Hypothalamus (tissue), 51 donors: ENCODE data around the gene ABCC1.
"Not testable (repeated sequence)": the region's sequence is repeated elsewhere in the genome, so short reads cannot be mapped to it uniquely, and the experiment has no call there.

ENCODE experiments used
- DNase-seq, 51 donors: peaks; one replicate each; lab custom pipeline; 2025; lab: John Stamatoyannopoulos, UW

The ABCC1 gene

DNA sequence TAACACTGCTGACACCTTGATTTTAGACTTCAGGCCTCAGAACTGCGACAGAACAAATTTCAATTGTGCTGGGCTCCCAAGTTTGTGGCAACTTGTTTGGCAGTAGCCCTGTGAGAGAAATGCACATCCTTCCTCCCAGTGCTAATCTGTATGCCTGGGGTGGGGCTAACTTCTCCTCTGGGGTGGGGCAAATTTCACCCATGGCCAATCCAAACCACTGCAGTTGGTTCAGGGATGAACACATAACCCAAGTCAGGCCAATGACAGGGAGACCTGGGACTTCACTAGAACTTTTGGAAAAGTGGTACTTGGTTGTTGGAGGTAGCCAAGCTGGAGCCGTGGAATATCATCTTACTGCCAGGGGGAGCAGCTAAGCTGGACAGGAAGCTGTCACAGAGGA lies 217.5 kb downstream of the ABCC1 start:
- no peak for DNase-seq

DNA sequence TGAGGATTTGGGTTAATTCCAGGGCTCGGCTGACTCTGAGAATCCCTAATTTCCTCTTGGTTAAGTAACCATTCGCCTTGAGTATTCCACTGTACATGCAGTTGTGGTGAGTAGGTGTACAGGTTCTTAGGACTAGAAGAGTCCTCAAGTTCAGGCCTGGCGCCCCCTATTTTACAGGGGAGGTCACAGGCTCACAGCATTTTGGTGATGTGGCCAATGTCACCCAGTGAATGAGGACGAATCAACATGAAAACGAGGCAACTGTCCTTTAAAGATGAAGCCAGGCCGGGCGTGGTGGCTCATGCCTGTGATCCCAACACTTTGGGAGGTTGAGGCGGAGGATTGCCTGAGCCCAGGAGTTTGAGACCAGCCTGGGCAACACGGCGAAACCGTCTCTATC lies 218.5 kb downstream of the ABCC1 start:
- DNase-seq, result no peak

DNA sequence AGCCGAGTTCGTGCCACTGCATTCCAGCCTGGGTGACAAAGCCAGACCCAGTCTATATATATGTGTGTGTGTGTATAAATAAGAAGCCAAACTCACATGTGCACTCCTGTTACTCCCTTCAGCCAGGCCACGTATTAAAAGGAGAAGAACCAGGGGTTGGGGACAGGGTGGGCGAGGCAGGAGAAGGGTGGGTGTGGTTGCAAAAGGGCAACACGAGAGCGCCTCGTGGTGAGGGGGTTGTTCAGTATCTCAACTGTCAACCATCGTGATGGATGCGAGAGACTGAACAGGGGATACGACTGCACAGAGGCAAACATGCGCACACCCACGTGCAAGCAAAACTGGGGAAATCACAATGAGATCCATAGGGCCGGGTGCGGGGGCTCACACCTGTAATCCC lies 219.0 kb downstream of the ABCC1 start:
- no peak for DNase-seq

DNA sequence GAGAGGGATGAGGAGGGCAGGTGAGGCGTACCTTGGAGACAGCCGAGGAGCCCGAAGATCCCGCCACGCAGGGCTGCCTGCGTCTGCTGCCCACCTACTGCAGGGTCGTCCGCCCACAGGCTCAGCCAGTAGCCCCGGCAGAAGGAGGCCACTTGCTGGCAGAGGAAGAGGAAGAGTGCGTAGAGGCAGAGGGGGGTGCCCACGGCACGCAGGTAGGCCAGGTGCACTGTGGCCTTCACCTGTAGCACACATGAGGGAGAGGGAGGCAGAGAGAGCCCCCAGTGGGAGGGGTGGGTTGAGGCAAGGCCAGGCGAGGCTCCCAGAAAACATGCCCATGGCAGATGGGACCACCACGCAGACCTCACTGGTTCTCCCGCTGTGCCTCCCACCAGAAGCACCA lies 220.2 kb downstream of the ABCC1 start:
- no peak for DNase-seq

DNA sequence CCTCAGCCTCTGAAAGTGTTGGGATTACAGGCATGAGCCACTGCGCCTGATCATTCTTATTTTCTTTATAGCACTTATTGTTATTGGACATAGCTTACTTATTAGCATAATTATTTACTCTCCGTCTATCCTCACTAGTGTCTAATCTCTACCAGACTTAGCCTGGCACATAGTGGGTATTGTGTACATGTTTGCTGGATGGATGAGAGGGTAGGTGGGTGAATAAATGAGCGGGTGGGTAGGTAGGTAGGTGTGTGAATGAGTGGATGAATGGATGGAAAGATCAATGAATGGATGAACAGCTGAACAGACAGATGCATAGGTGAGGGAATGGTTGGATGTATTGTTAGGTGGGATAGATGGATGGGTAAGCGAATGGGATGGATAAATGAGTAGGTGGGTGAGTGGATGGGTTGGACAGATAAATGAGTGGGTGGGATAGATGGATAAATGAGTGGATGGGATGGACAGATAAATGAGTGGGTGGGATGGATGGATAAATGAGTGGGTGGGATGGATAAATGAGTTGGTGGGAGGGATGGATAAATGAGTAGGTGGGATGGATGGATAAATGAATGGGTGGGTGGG lies 222.0 kb downstream of the ABCC1 start:
- no peak for DNase-seq

DNA sequence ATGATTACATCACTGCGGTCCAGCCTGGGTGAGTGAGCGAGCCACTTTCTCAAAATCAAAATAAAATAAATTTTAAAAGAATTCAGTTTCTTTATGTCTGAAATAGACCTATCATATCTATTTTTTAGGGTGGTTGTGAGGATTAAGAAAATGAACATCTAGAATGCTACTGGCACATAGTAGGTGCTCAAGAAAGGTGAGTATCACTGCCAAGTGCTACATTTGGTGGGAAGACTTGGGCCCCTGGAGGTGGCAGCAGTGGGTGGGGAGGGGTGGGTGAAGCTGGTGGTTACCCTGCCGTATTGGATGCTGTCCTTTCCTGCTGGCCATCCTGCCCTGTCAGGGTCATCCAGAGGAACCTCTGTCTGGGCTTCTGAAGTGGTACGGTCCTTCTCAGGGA lies 223.6 kb downstream of the ABCC1 start:
- no peak for DNase-seq

DNA sequence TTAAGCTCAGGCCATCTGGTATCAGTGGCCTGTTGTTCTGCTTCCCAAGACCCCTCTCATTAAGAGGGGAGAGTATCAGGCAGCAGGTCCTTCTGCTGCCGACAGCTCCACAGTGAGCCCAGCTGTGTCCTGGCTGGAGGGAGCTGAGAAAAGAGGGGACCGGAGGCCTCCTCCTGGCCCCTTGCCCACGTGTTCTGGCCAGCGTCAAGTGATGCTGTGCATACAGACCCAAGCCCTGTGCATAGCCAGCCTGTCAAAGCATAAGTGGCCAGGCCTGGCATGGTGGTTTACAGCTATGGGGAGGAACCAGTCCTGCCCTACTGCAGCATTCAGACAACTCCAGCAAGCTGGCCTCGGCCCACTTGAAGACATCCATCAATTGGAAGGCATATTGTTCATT lies 225.9 kb downstream of the ABCC1 start:
- DNase-seq, result peak in 8 of 51 donors; percentile 1 to 9 (median 4)

DNA sequence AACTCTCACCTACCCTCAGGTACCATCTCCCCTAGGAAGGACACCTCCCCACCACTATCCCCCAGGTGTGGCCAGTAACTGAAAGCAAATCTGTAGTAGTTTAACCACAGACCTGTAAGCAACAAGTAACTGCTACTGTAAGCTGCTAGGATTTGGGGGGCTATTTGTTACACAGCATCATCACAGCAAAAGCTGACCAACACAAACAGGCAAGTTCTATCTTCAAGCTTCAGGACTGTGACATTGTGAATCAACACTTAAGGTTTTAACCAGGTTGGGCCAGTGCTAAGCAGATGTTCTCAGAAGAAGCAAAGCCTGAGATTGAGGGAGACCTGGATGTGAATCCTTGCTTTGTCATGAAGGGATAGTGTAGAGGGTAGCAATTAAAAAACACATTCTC lies 226.9 kb downstream of the ABCC1 start:
- no peak for DNase-seq

DNA sequence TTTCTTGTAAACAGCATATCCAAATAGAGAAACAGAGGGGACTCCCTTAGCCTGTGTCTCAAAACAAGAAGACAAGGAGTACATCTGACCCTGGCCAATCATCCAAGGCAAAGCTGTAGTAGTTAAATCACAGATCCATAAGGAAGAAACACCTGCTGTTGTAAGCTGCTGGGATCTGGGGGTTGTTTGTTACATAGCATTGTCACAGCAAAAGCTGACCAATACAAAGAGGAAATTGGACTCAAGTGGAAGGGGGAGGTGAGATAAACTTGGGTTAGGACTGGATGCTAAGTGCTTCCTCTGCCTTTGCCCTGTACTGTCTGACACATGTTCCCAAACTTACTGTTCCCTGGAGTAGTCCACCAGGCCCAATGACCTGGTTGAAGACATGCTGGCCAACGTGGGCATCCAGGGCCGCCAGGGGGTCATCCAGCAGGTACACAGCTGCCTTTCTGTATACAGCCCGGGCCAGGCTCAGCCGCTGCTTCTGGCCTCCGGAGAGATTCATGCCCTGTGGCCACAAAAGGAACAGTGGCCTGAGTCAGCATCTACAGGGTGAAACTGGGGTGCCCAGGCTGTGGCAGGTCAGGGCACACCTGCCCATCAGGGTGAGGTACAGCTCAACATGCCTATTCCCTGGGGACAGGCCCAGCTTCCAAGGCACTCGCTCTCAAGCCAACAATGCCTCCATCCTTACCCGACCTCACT lies 229.2 kb downstream of the ABCC1 start:
- DNase-seq, result no peak

DNA sequence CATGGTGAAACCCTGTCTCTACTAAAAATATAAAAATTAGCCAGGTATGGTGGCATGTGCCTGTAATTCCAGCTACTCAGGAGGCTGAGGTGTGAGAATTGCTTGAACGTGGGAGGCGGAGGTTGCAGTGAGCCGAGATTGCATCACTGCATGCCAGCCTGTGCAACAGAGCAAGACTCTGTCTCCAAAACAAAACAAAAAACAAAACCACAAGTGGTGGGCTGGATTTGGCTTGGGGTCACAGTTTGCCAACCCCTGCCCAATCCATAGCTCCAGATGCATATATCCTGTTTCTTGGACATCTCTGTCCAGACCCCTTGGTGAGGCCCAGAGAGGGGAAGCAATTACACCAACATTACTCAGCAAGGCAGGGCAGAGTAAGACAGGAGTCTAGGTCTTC lies 232.3 kb downstream of the ABCC1 start:
- not testable (repeated sequence) for DNase-seq

DNA sequence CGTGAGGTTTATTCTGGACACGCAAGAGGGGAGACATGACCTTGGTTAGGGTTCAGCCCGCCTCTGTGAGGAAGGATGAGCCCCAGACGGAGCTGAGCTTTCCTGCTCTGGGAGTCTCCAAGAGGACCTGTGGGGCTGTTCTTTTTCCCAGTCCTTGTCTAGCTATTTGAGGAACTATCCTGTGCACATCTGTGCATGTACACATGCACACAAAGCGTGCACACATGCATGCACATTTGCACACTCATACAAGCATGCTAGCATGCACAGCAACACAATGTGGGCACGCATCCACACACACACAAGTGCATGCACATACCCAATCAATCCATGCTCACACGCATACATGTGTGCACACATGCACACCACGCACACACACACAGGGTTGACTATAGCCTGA lies 233.5 kb downstream of the ABCC1 start:
- DNase-seq, result no peak

DNA sequence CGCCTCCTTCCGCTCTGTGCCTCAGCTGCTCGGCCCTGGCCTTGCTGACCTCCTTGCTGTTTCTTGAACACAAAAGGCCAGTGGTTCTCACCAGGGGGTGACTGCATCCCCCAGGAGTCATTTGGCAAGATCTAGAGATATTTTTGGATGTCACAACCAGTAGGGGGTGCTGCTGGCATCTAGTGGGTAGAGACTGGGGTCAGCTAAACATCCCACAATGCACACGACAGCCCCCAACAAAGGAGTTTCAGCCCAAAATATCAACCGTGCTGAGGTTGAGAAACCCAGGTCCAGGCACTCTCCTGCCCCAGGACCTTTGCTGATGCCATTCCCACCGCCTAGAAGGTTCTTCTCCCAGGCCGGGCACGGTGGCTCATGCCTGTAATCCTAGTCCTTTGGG lies 234.1 kb downstream of the ABCC1 start:
- DNase-seq, result no peak

DNA sequence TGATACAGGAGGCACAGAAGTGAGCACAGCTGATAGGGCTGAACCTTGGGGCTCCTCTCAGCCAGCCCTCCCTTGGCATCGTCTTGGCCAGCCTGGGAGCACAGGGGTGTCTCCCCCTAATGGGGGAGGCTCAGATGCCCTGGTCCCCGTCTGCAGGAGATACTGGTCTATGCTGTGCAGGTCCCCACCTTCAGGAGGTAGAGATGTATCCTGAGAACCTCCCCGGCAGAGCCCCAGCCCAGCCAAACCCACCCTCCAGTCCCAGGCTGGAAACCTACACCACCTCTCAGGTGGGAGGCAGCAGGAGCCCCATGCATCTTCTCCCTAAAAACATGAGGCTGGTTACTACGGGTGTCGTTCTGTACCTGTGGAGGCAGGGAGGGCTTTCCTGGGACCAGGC lies 235.2 kb downstream of the ABCC1 start:
- DNase-seq, result no peak

DNA sequence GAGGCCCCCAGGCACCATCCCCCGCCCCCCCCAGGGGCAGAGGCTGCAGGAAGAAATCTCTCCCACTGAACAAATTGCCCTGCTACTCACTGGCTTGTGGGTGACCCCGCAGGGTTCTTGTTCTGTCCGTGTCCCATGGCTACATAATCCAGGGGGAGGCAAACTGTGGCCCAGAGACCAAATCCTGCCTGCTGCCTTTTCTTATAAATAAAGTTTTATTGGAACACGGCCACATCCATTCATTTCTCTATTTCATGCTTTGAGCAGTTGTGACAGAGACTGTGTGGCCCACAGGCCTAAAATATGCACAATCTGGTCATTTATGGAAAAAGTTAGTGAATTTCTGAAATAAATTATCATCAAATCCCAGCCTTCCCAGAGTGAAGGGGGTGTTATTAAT lies 235.7 kb downstream of the ABCC1 start:
- DNase-seq, result no peak

DNA sequence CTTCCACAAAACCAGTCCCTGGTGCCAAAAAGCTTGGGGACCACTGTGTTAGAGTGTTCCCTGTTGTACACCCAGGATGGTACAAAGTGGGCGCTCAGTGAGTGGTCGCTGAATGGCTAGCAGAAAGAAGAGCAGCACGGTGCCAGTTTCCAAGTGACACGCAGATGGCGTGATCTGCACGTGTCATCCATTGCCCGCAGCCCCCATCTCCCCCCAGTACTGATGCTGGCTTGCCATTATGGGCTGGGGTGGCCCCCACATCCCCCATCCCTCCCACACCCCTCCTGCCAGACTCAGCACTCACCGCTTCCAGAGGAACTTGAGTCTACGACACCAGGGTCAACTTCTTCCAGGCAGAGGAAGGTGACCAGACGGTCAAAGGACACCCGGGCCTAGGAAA lies 237.4 kb downstream of the ABCC1 start:
- no peak for DNase-seq

DNA sequence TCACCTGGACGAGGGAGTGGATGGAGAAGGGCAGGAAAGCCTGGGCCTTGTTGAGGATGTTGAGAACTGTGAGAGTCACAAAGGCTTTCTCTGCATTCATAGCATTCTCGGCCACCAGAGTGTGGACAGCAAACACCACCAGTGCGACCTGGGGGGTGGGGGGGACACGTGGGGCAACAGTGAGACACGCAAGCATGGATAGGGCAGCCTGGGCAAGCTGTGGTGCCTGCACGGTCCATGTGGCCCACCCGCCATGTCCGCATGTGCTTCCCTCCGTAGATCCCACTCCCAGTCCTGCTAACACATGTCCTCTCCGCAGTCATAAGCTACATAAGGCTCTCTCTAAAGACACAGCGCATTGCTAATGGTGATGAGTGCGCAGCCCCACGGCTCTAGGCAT lies 239.4 kb downstream of the ABCC1 start:
- no peak for DNase-seq

DNA sequence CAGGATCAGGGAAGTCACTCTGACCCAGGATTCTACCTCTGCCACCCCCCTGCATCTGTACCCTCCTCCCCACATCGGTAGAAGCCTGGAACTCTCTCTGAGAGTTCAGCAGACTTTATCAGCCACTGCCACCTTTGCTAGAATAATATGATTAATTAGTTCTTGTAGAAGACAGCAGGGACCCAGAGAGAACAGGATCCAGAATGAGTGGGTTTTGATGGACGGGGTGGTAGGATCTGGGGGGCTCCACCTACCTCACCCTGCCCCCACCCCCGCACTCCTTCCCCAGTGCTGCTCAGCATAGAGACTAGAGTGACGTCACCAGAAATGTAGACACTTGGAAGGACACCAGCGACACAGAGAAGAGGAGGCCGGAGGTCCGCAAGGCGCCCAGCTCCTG lies 240.4 kb downstream of the ABCC1 start:
- no peak for DNase-seq

DNA sequence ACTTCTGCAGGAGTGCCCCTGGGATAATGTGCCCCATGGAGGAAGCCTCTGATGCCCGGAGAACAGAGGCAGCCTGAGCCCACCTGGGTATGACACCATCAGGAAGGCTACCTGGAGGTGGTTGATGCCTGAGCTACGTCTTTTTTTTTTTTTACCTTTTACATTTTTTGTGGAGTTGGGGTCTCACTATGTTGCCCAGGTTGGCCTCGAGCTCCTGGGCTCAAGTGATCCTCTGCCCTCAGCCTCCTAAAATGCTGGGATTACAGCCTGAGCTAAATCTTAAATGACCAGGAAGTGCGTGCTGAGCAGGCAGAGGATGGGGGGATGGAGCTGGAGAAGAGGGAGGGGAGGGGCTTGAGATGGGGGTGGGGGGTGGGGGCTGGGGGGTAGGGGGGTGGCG lies 241.1 kb downstream of the ABCC1 start:
- DNase-seq, result no peak

DNA sequence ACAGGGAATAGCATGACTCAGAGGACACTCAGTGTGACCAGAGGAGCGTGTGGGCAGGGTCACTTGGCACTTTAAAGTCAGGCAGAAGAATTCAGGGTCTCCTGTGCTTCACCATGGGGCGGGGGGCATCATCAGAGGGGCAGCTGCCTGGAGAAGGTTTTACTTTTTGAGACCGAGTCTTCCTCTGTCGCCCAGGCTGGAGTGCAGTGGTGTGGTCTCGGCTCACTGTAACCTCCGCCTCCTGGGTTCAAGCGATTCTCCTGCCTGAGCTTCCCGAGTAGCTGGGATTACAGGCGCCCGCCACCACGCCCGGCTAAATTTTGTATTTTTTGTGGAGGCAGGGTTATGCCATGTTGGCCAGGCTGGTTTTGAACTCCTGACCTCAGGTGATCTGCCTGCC lies 241.6 kb downstream of the ABCC1 start:
- not testable (repeated sequence) for DNase-seq

DNA sequence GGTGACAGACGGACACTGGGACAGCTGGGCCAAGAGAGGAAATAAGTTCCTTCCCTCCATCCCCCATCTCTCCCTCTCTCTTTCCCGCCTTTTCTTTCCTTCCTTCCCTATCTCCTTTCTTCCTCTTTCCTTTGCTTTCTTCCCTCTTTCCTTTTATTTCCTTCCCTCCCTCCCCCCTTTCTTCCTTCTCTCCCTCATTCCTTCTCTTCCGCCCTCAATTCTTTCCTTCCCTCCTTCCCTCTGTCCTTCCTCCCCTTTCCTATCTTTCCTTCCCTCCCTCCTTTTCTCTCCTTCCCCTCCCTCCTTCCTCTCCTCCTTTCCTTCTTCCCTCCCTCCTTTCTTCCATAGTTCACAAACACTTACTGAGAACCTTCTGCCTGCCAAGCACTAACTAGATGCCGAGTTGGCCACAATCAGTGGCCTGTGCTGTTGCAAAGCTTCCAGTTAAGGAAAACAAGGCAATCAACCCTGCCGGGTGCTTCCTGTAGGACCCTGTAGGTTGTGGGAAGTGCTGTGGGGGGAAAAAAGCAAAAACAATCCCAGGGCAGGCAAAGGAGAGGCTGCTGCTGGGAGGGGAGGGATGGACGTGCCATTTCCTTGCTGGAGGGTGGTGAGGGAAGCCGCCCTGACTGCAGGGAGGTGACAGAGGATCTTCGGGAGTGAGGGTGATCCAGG lies 242.2 kb downstream of the ABCC1 start:
- DNase-seq, result no peak
